Measurements from ENCODE around the gene TSPOAP1. TPM values are rescaled to one million over a fixed set of nuclear protein-coding genes. Genes with fewer than 3 reads are reported as not detected.

TSPOAP1 gene
- total and polyA plus RNA-seq, 2 of the 4 experiments (the other 2 are of a cell fraction), result 0.90 to 1.6 TPM

GRCh38 chr17:58352596-58353388 is 24.2 kb upstream of the TSPOAP1 start:
- in situ Hi-C loops (cut with MboI; ENCODE audit: low sequenced_read_pairs) (no loop called here), dilution Hi-C loops (cut with HindIII; ENCODE audit: low sequenced_read_pairs, unreplicated experiment) (no loop called here), intact Hi-C loops (cut with micrococcal nuclease) (loop anchor here (1.0 to 5.0 kb wide), 5 partner anchors 28 to 165 kb away; partner anchors contain the start of gene RNF43)
- Histone ChIP-seq H4K91ac (ENCODE audit: insufficient read depth, low read depth, low read length) (peak overlapping the region; percentile 64), H3K27ac (ENCODE audit: insufficient read depth, low read length) (peak overlapping the region; percentile 83), H3K79me1 (ENCODE audit: low read depth in 1 of 2, low read length in 2 of 2) (peaks cover 20 to 29% of the 10 kb centered on the region in 2 experiments), H3K9ac (ENCODE audit: low read depth, low read length) (peak overlapping the region; percentile 85), H2AK9ac (replicated peaks; ENCODE audit: low read depth, low read length, poor library complexity) (peak overlapping the region; percentile 75), H3K14ac (replicated peaks; ENCODE audit: low read depth, low read length) (peak overlapping the region; percentile 51), H4K20me1 (ENCODE audit: insufficient read depth, low read length) (no peaks in the 10 kb centered on the region), H3K4ac (ENCODE audit: low read depth, low read length) (peak overlapping the region; percentile 86), H3K27me3 (ENCODE audit: control insufficient read depth, insufficient read depth, low read length) (no peaks in the 10 kb centered on the region), H2AK5ac (ENCODE audit: low read depth, low read length) (peak overlapping the region; percentile 33), H2AFZ (replicated peaks; ENCODE audit: low read length, poor library complexity) (peak overlapping the region; percentile 97), H2BK15ac (ENCODE audit: low read depth, low read length) (no peak overlapping the region), H3K18ac (ENCODE audit: low read depth, low read length) (peak overlapping the region; percentile 82), H3K36me3 (ENCODE audit: control insufficient read depth, insufficient read depth, low read length) (peaks cover 12% of the 10 kb centered on the region), H2BK5ac (ENCODE audit: low read depth, low read length, poor library complexity, severe bottlenecking) (peak overlapping the region; percentile 61), H3K4me2 (ENCODE audit: low read depth, low read length) (peak overlapping the region; percentile 100), H4K8ac (ENCODE audit: low read depth in 2 of 2, low read length in 2 of 2) (peak overlapping the region; percentile 75 to 78), H3K23ac (ENCODE audit: low read depth, low read length) (peak overlapping the region; percentile 85; the same call in 1 of the 2 replicates), H2BK120ac (ENCODE audit: low read depth, low read length) (peak overlapping the region; percentile 23; the same call in 1 of the 2 replicates), H3K4me3 (ENCODE audit: insufficient read depth, low read depth, low read length) (peak overlapping the region; percentile 94), H3K56ac (ENCODE audit: extremely low read depth, insufficient read depth, low read length) (peak overlapping the region; percentile 73; the same call in 1 of the 2 replicates), H2BK20ac (ENCODE audit: low read depth, low read length) (no peak overlapping the region), H3K9me1 (ENCODE audit: insufficient read depth, low read length) (no peaks in the 10 kb centered on the region), H3K9me3 (ENCODE audit: control insufficient read depth, insufficient read depth, low read length) (no peaks in the 10 kb centered on the region), H4K5ac (ENCODE audit: low read depth, low read length) (peak overlapping the region; percentile 94), H3K4me1 (ENCODE audit: control insufficient read depth, insufficient read depth, low read length) (no peaks in the 10 kb centered on the region)
- WGBS, 2 experiments (ENCODE audit: extremely low coverage in 2 of 2, insufficient read length in 1 of 2), result no CpG with 5 or more reads among the region's 26 CpGs
- no TSS peak for BruUV-seq (replicated peaks)
- ChIA-PET POLR2A (ENCODE audit: unreplicated experiment) (interaction anchor here (0.5 to 2.3 kb wide), 9 partner anchors 9 to 1253 kb away, joined by 3 to 13 read pairs (median 4); no protein-coding TSS in a partner anchor), CTCF (interaction anchor here (1.0 to 1.6 kb wide), 4 partner anchors 16 to 65 kb away, joined by 5 to 7 read pairs (median 6); partner anchors contain the start of gene RNF43)
- ATAC-seq (ENCODE audit: low read depth) (peak; percentile 71), DNase-seq (peak; percentile 49)
- TF ChIP-seq NFE2L2 (IDR thresholded peaks at IDR 0.05; ENCODE audit: low read depth, low read length) (no peak), RFX5 (IDR thresholded peaks at IDR 0.05; ENCODE audit: low read depth, low read length) (no peak), RCOR1 (IDR thresholded peaks at IDR 0.05; ENCODE audit: insufficient replicate concordance, low read length) (peak; percentile 59), POLR2A (IDR thresholded peaks at IDR 0.05; ENCODE audit: low read depth, low read length) (0 out of 2 replicates have a peak, but pooled peaks have one; percentile 46), SMC3 (IDR thresholded peaks at IDR 0.05; ENCODE audit: low read depth, low read length) (no peak), MAZ (IDR thresholded peaks at IDR 0.05; ENCODE audit: borderline replicate concordance, low read depth, low read length) (no peak), RAD21 (IDR thresholded peaks at IDR 0.05; ENCODE audit: low read length) (peak; percentile 6; the same call in 1 of the 2 replicates), CHD1 (IDR thresholded peaks at IDR 0.05; ENCODE audit: low read depth, low read length) (no peak), BHLHE40 (IDR thresholded peaks at IDR 0.05; ENCODE audit: low read depth, low read length) (no peak), CEBPB (IDR thresholded peaks at IDR 0.05; ENCODE audit: low read depth, low read length) (no peak)
- TF ChIP-seq, protein P1, sequence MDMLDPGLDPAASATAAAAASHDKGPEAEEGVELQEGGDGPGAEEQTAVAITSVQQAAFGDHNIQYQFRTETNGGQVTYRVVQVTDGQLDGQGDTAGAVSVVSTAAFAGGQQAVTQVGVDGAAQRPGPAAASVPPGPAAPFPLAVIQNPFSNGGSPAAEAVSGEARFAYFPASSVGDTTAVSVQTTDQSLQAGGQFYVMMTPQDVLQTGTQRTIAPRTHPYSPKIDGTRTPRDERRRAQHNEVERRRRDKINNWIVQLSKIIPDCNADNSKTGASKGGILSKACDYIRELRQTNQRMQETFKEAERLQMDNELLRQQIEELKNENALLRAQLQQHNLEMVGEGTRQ (IDR thresholded peaks at IDR 0.05; ENCODE audit: low read depth, low read length), result no peak
- TF ChIP-seq, protein P2, sequence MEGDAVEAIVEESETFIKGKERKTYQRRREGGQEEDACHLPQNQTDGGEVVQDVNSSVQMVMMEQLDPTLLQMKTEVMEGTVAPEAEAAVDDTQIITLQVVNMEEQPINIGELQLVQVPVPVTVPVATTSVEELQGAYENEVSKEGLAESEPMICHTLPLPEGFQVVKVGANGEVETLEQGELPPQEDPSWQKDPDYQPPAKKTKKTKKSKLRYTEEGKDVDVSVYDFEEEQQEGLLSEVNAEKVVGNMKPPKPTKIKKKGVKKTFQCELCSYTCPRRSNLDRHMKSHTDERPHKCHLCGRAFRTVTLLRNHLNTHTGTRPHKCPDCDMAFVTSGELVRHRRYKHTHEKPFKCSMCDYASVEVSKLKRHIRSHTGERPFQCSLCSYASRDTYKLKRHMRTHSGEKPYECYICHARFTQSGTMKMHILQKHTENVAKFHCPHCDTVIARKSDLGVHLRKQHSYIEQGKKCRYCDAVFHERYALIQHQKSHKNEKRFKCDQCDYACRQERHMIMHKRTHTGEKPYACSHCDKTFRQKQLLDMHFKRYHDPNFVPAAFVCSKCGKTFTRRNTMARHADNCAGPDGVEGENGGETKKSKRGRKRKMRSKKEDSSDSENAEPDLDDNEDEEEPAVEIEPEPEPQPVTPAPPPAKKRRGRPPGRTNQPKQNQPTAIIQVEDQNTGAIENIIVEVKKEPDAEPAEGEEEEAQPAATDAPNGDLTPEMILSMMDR (conservative IDR thresholded peaks at IDR 0.05; ENCODE audit: low read depth, low read length), result no peak

Data from IMR-90 (cell line).